Measurements from ENCODE around the gene BUB1.

GRCh38 chr2:110682267-110682666 lies 4.4 kb upstream of the BUB1 start:
- TF ChIP-seq CTCF (IDR thresholded peaks at IDR 0.05) (no peak), POLR2A (IDR thresholded peaks at IDR 0.05) (no peak)

Measured in thyroid gland (tissue), 4 donors.